DND-41 (cell line): Measurements from ENCODE around the gene KCNH2.
"Not testable (repeated sequence)": the region's sequence is repeated elsewhere in the genome, so short reads cannot be mapped to it uniquely, and the experiment has no call there.

ENCODE experiments used
- ATAC-seq: fragments of 200-7000 bp; cut with Tn5 transposase; 3 replicates; pipeline ENCODE4 v1.9.1; 2021; ENCODE audit warnings: low read depth; ENCODE audit not compliant: insufficient read depth
- DNase-seq: peaks from one replicate; pipeline ENCODE4 v3.0.0-alpha.2; 2020
- H2AFZ ChIP-seq: 2 replicates; pipeline ENCODE4 v1.6.0; 2012; ENCODE audit warnings: low read depth, low read length
- H3K27ac ChIP-seq: 2 replicates; pipeline ENCODE4 v1.5.1; 2012; ENCODE audit warnings: low read length, inconsistent platforms
- H3K27me3 ChIP-seq: fragments of 200-600 bp; sonication (generic); 2 replicates; pipeline ENCODE4 v1.6.0; 2012; ENCODE audit warnings: low read length, mild to moderate bottlenecking, inconsistent platforms; ENCODE audit not compliant: insufficient read depth, poor library complexity
- H3K36me3 ChIP-seq: 2 replicates; pipeline ENCODE4 v1.5.1; 2012; ENCODE audit warnings: low read length, inconsistent platforms; ENCODE audit not compliant: insufficient read depth
- H3K4me1 ChIP-seq: 2 replicates; pipeline ENCODE4 v1.5.1; 2012; ENCODE audit warnings: mild to moderate bottlenecking, low read length; ENCODE audit not compliant: insufficient read depth
- H3K4me2 ChIP-seq: 2 replicates; pipeline ENCODE4 v1.6.0; 2012; ENCODE audit warnings: mild to moderate bottlenecking, moderate library complexity, low read length, inconsistent platforms; ENCODE audit not compliant: insufficient read depth
- H3K4me3 ChIP-seq, 2 experiments: fragments of 200-600 bp in 1 of 2; shearing (Covaris generic) in 1 of 2; 2 replicates each; pipeline ENCODE4 v1.5.1; 2012 to 2016; ENCODE audit warnings: inconsistent platforms in 2 of 2, low read length in 2 of 2, mild to moderate bottlenecking in 2 of 2, low read depth in 1 of 2, moderate library complexity in 1 of 2
- H3K79me2 ChIP-seq: 2 replicates; pipeline ENCODE4 v1.6.0; 2012; ENCODE audit warnings: low read length, inconsistent platforms; ENCODE audit not compliant: insufficient read depth
- H3K9ac ChIP-seq: 2 replicates; pipeline ENCODE4 v1.6.0; 2012; ENCODE audit warnings: low read depth, mild to moderate bottlenecking, inconsistent platforms, low read length, moderate library complexity
- H3K9me3 ChIP-seq: 2 replicates; pipeline ENCODE4 v1.5.1; 2012; ENCODE audit warnings: low read length, moderate library complexity, mild to moderate bottlenecking, inconsistent platforms; ENCODE audit not compliant: insufficient read depth, severe bottlenecking
- H4K20me1 ChIP-seq: 2 replicates; pipeline ENCODE4 v1.6.0; 2012; ENCODE audit warnings: low read length; ENCODE audit not compliant: insufficient read depth
- CTCF ChIP-seq: IDR thresholded peaks from 2 replicates; pipeline ENCODE4 v1.5.1; 2012; ENCODE audit warnings: borderline replicate concordance, low read length, moderate library complexity, mild to moderate bottlenecking; ENCODE audit not compliant: poor library complexity, severe bottlenecking; ENCODE audit errors: extremely low read depth
- EZH2 ChIP-seq: IDR thresholded peaks from 3 replicates; pipeline ENCODE4 v1.6.1; 2012; ENCODE audit warnings: borderline replicate concordance, low read depth, mild to moderate bottlenecking, moderate library complexity, low read length, inconsistent platforms; ENCODE audit not compliant: severe bottlenecking

The KCNH2 gene

GRCh38 chr7:150978126-150978789 is at the start of gene KCNH2:
KCNH2 (minus strand) TSS chr7:150978321; CDS start chr7:150977913, 408 bp downstream.
- DNase-seq: peak; percentile 80

GRCh38 chr7:151027728-151028130 is 49.6 kb upstream of the KCNH2 start:
- H2AFZ ChIP-seq: peak overlapping the region; percentile 91
- DNase-seq, H3K9me3 ChIP-seq, H4K20me1 ChIP-seq, ATAC-seq, H3K27me3 ChIP-seq, H3K36me3 ChIP-seq: not testable (repeated sequence)
- H3K9ac ChIP-seq: peak overlapping the region; percentile 63
- H3K4me1 ChIP-seq: peaks cover 24% of the 10 kb centered on the region
- peaks cover 27% of the 10 kb centered on the region for H3K79me2 ChIP-seq
- peak overlapping the region; percentile 80 for H3K4me2 ChIP-seq
- H3K27ac ChIP-seq: peak overlapping the region; percentile 70
- peak overlapping the region; percentile 54 to 69; a peak in 3 of 4 replicates for H3K4me3 ChIP-seq

More at GRCh38 chr7:150978126-150978789, at the start of gene KCNH2:
- Histone ChIP-seq H3K27ac (no peak within 1 kb of the TSS), H3K9me3 (no peaks in the 10 kb centered on the region), H3K27me3 (peaks cover 40% of the 10 kb centered on the region), H3K79me2 (no peaks in the 10 kb centered on the region), H3K36me3 (no peaks in the 10 kb centered on the region), H3K9ac (peak within 1 kb of the TSS; percentile 43), H4K20me1 (peaks cover 49% of the 10 kb centered on the region), H3K4me2 (peak within 1 kb of the TSS; percentile 100), H2AFZ (peak within 1 kb of the TSS; percentile 61), H3K4me1 (peaks cover 50% of the 10 kb centered on the region), H3K4me3 (peak within 1 kb of the TSS; percentile 23 to 73; a peak in 3 of 4 replicates)
- TF ChIP-seq CTCF (no peak), EZH2 (no peak)
- ATAC-seq: peak; percentile 53

- H3K4me1 ChIP-seq: peaks cover 24% of the 10 kb centered on the region
- peak overlapping the region; percentile 63; the same call in 1 of the 2 replicates for H3K9ac ChIP-seq
- not testable (repeated sequence) for ATAC-seq, H3K27ac ChIP-seq, DNase-seq, H3K27me3 ChIP-seq, H3K9me3 ChIP-seq, H3K36me3 ChIP-seq, H4K20me1 ChIP-seq
- peaks cover 25% of the 10 kb centered on the region for H3K79me2 ChIP-seq
- peak overlapping the region; percentile 80 for H3K4me2 ChIP-seq
- 0 out of 2 replicates have a peak overlapping the region, but pooled peaks have one; percentile 55 for H2AFZ ChIP-seq
- H3K4me3 ChIP-seq: peak overlapping the region in 1 of 2 experiments; percentile 69; a peak in 2 of 4 replicates
Measured at GRCh38 chr7:151026771-151027727, 48.9 kb upstream of the KCNH2 start.

GRCh38 chr7:151025924-151026671 is 48.0 kb upstream of the KCNH2 start:
- DNase-seq: no peak
- H2AFZ ChIP-seq: peak overlapping the region; percentile 49; the same call in 1 of the 2 replicates
- peaks cover 3% of the 10 kb centered on the region for H3K27me3 ChIP-seq
- H3K27ac ChIP-seq: no peak overlapping the region
- H3K9ac ChIP-seq: no peak overlapping the region
- peaks cover 24% of the 10 kb centered on the region for H3K4me1 ChIP-seq
- H3K79me2 ChIP-seq: peaks cover 22% of the 10 kb centered on the region
- no peak for ATAC-seq
- H3K9me3 ChIP-seq: no peaks in the 10 kb centered on the region
- H3K4me2 ChIP-seq: no peak overlapping the region
- H4K20me1 ChIP-seq: 0 out of 2 replicates have a peak, but pooled peaks cover 4% of the 10 kb centered on the region
- no peak overlapping the region for H3K4me3 ChIP-seq
- H3K36me3 ChIP-seq: no peaks in the 10 kb centered on the region; the same call in 1 of the 2 replicates
- TF ChIP-seq CTCF (no peak), EZH2 (no peak)
